Stimulated activated CD8-positive, alpha-beta memory T cell treated with anti-CD3 and anti-CD28 coated beads, Interleukin-12 subunit alpha, Interleukin-12 subunit beta, amount 100 ng/mL, for 24 hours (primary cell): ENCODE data around the gene PPP1R3E.

Experiments used
- DNase-seq: peaks from one replicate; pipeline ENCODE4 v3.0.0-alpha.2; 2020; ENCODE audit errors: extremely low read depth

PPP1R3E gene

GRCh38 chr14:23322568-23323517 lies 20.2 kb upstream of the PPP1R3E start:
- no peak for DNase-seq

- no peak for DNase-seq
These were observed 19.2 kb upstream of the PPP1R3E start for GRCh38 chr14:23321572-23322547.

DNA sequence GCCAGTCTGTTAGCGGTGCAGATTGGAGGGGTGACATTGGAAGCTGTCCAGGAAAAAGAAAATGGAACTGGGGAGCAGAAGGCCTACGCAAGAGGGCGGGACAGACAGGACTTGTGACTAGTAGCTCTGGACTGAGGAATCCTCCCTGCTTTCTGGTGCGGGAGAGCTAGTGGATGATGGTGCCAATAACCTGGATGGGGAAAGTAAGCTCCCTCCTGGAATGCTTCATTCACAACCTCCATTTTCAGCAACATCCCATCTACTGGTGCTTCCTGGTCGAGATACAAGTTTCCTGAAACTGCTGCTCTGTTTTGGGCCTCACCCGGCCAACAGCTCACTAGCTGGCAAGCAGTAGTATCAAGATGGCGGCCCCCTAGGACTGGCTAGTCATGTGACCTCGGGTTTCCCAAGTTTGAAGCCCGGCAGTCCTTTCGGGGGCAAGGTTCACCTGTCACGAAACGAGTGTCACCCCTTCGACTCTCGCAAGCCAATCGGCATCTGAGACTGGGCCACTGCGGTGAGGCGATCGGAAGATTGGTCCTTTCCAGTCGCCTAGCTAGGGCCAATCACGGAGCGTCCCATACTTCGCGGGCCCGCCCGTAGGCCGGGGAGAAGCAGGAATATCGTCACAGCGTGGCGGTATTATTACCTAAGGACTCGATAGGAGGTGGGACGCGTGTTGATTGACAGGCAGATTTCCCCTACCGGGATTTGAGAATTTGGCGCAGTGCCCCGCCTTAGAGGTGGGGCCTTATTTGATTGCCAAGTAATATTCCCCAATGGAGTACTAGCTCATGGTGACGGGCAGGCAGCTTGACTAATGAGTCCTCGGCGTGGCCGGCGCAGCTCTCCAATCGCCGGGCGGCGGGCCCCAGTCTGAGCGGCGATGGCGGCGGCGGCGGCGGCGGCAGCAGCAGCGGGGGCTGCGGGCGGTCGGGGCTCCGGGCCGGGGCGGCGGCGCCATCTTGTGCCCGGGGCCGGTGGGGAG lies 18.2 kb upstream of the PPP1R3E start, which contains the start of gene PABPN1:
Gene PABPN1, plus strand, starts transcription at position 874 of the 988 bp plus-strand sequence. Its CDS starts 13 bp downstream, at position 887.
- DNase-seq: peak; percentile 95

- DNase-seq: no peak
These were observed 17.3 kb upstream of the PPP1R3E start for GRCh38 chr14:23319746-23320583.

- no peak for DNase-seq
These were observed 13.6 kb upstream of the PPP1R3E start for GRCh38 chr14:23316300-23316699.

GRCh38 chr14:23310546-23310945 lies 7.9 kb upstream of the PPP1R3E start:
- no peak for DNase-seq

DNA sequence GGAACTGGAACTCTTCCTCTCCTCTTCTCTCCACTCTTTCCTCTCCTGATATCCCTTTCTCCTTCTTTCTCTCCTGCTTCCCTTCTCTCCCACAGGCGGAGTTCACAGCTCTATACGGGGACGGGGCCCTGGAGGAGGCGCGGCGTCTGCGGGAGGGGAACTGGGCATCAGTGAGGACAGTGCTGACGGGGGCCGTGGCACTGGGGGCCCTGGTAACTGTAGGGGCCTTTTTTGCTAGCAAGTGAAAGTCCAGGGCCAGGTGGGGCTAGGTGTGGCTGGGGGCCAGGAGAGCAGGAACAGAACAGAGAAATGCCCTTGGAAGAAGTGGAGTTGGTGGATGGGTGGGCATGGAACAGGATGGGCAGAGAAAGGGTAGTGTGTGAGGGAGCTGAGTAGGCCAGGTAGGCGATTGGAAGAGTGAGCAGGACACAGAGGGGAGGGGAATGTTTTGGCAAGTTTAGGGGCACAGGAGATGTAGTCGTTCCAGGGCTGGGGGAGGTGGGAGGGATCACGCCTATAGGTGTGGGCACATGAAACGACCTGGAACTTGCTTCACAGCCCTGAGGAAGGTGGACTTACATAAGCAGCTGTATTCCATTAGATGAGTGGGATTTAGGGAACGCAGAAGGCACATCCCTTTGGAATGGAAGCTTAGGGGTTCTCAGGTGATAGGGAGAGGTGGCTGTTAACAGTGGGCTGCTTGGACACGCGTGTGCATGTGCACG lies 6.2 kb upstream of the PPP1R3E start:
- DNase-seq: no peak

GRCh38 chr14:23307687-23308644 lies 5.3 kb upstream of the PPP1R3E start:
- DNase-seq: no peak

DNA sequence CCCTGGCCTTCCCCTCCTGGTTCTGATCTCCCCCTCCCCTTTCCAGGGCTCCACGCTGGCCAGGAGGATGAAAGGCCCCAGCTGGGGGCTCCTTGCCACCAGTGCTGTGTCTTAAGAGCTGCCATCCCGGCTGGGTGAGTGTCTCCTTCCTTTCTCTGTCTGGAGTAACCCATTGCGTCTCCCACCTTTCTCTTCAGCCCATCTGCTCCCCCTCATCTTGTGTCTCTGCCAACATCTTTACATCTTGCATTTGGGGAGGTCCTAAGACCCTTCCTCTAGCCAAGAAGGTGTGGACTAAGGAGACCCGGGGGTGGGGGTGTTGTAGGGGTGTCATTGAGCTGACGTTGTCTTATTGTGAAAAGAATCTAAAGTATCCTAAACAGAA lies 4.5 kb upstream of the PPP1R3E start:
- DNase-seq: no peak

GRCh38 chr14:23306412-23307145 lies 3.9 kb upstream of the PPP1R3E start, which contains the start of gene BCL2L2:
BCL2L2 (plus strand) TSS chr14:23306833; CDS start chr14:23307768, 935 bp downstream.
- no peak for DNase-seq

GRCh38 chr14:23301969-23302289 lies 730 bp downstream of the PPP1R3E start:
- DNase-seq: no peak

DNA sequence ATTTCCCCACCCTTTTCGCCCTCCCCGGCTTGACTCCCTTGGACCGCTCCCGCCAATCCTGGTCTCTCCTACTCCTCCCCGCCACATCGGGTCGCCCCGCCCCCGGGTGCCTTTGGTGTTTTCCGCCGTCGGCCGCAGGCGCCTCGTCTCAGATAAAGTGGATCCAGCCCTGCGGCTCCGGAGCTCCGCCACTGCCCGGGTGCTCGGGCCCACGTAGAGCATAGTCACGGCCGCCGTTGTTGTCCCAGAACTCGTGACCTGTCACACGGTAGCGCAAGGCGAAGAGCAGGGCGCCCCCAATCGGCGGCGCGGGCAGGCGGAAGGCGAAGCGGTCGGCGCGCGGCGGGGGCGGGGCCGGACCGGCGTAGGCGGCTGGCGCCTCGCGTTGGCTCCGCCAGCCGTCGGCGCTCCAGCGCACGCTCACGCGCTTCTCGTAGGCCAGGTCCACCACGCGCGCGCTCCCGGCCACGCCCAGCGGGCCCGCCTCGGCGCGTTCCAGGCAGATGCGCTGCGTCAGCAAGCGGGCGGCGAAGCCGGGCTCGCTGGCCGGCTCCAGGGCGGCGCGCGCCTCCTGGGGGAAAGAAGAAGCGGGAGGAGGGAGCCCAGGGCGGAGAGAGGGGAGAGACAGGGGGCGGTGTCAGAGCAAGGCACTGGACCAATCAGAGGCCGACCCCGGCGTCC lies 1.2 kb downstream of the PPP1R3E start:
- peak; percentile 89 for DNase-seq

- DNase-seq: no peak
These were observed 1.9 kb downstream of the PPP1R3E start for GRCh38 chr14:23300687-23301223.

DNA sequence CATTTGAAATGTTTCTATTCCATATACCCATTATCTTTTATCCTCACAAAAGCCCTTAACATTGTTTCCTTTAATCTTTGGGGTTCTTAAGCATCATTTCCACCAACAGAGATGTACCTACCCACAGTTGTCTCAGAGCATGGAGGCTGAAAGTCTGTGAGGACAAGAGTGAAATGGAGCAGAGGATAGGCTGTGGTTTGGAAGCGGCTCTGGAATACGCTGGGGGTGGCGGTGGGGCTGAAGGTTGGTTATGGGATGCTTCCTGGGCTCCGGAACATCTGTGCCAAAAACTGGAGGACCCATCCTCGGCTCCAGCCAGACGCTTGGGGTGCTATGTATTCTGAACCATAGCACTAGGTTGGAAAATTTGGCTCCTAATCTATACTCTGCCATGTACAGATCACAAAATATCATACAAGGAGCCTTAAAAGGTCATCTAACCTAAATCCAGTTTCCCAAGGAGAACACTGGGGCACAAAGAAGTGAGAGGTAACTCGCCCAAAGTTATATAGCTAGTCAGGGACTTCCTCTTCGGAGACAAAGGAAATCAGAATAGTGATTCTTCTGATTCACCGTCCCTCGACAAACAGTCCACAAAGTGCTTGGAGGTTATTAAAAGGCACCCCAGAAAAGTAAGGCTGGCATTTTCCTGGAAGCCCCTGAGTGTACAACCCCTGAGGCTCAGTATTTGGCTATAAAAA lies 2.5 kb downstream of the PPP1R3E start:
- no peak for DNase-seq

DNA sequence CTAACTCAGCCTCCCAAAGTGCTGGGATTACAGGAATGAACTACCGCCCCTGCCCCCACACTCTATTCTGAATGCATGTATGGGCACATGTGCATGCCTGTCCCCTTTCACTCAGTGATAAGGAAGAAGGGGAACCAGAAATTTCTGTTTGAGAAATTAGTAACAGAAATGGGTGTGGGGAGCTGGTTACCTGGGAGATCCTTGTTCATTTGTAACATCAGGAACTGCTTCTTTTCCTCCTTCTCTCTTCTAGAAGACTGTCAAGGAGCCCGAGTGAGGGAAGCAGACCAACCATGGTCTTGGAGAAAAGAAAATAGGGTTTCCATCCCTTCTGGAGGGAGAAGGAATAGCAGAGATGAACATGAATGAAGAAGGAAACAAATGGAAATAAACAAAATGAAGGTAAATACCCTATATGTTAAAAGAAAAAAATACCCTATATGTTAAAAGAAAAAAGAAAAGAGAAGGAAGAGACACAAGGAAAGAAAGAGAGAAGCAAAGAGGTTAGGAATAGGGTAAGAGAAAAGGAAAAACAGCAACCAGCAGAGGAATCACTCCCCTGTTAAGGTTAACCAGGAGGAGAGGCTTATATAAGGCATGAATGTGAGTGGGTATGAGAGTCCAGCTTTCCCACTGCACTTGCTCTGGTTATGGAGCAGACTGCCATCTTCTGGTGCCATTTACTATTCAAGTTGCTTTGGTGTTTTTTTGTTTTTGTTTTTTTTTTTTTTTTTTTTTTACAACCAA lies 3.3 kb downstream of the PPP1R3E start:
- DNase-seq: no peak
